WI38 (cell line): ENCODE results near the gene GPHA2.

Source experiments
- H3K4me3 ChIP-seq: 2 replicates; pipeline ENCODE4 v1.5.1; 2011; ENCODE audit warnings: low read depth, mild to moderate bottlenecking, control low read depth, low read length
- TF ChIP-seq, protein P1 (sequence below): IDR thresholded peaks from 2 replicates; pipeline ENCODE4 v1.5.1; 2012; ENCODE audit warnings: low read depth, mild to moderate bottlenecking, control low read depth, low read length

GPHA2 gene

DNA sequence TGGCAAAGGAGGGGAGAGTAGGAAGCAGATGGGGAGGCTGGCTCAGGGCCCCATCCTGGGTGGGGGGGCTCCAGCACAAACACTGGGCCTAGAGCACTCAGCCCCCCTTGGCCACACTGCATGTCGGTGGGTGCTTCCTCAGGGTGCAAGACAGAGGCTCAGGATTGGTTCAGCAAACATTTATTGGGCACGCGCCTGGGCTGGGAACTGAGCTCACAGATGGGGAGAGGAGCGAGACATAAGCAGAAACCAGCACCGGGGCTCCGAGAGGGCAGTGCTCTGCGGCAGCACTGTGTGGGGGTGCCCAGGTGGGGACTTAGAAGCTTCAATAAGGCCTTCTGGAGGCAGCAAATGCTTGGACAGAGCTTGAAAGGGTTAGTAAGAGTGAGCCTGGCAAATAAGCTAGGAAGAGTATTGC is 45.2 kb downstream of the GPHA2 start:
- H3K4me3 ChIP-seq, result no peak overlapping the region
- TF ChIP-seq, protein P1, sequence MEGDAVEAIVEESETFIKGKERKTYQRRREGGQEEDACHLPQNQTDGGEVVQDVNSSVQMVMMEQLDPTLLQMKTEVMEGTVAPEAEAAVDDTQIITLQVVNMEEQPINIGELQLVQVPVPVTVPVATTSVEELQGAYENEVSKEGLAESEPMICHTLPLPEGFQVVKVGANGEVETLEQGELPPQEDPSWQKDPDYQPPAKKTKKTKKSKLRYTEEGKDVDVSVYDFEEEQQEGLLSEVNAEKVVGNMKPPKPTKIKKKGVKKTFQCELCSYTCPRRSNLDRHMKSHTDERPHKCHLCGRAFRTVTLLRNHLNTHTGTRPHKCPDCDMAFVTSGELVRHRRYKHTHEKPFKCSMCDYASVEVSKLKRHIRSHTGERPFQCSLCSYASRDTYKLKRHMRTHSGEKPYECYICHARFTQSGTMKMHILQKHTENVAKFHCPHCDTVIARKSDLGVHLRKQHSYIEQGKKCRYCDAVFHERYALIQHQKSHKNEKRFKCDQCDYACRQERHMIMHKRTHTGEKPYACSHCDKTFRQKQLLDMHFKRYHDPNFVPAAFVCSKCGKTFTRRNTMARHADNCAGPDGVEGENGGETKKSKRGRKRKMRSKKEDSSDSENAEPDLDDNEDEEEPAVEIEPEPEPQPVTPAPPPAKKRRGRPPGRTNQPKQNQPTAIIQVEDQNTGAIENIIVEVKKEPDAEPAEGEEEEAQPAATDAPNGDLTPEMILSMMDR, result no peak

DNA sequence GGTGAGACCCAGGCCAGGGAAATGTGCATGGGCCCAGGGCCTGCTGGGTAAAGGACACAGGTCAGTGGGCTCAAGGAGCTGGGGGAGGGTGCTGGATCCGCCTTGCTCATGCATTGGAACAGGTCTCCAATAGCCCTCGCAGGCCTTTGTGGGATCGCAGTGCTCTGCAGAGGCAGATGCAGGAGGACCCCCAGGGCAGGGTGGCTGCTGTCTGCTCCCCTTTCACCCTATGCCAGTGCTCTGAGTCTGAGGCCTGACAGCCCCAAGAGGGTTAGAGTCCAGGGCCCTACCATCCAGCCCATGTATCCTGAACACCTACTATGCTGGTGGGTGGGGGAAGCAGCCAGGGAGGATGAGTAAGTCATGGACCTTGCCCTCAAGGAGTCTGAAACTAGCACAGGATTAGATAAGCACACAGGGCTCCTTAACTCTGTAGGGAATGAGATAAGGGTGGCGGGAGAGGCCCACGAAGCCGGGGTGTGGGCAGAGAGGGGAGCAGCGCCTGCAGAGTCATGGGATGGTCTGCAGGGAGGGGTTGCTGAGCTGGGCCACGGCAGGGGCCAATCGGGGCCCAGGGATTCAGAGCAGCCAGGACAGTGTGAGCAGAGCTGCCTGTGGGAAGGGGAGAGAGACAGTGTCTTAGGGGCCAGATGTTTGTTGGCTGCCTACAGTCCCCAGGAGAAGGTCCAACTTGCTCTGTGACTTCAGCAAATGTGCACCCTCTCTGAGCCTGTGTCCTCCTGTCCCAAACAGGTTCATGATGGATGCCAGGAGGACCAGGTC is 46.8 kb downstream of the GPHA2 start:
- TF ChIP-seq, protein P1, result no peak
- no peak overlapping the region for H3K4me3 ChIP-seq

DNA sequence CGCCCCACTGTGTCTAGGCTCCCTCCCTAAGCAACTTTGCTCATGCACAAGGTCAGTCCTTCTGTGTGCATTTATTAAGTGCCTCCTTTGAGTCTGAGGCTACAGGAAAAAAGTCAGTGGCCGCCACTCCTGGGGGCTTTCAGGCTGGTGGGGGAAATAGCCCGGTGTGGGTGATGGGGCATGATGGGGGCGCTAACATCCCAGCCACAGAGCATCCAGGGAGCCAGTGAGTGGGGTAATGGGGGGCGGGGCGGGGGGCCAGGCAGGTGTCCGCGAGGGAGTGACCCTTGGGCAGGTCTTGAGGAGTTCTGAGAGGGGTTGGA is 47.3 kb downstream of the GPHA2 start:
- TF ChIP-seq, protein P1, result no peak

DNA sequence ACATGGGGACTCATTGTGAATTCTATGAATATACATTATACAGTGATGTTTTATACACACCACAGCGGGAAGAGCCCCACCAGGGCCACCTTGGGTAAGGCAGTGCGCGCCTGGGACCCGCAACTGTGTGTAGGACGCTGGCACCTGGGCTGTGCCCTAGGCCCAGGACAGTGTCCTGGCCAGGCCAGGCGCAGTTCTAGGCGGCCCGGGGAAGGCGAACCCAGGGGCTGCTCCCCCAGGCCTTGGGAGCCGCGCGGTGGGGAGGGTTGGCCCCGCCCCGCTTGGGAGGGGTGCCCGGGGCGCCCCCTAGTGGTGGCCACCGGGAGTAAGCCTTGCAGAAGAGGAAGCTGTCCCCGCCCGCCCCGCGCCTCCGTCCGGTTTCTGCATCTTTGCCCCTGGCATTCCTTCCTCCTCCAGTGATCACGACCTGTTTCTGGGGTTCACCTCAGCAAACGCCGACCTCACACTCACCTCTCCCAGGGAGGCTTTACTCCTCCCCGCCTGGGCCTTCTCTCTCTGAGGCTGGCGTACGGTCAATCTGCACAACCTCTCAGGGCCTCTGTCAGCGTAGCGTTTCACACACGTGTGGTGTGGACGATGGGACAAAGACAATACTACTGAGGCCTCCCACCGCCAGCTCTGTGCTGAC is 47.8 kb downstream of the GPHA2 start:
- TF ChIP-seq, protein P1, result peak; percentile 92
- H3K4me3 ChIP-seq, result no peak overlapping the region

More for the DNA sequence above, 47.3 kb downstream of the GPHA2 start:
- no peak overlapping the region for H3K4me3 ChIP-seq

DNA sequence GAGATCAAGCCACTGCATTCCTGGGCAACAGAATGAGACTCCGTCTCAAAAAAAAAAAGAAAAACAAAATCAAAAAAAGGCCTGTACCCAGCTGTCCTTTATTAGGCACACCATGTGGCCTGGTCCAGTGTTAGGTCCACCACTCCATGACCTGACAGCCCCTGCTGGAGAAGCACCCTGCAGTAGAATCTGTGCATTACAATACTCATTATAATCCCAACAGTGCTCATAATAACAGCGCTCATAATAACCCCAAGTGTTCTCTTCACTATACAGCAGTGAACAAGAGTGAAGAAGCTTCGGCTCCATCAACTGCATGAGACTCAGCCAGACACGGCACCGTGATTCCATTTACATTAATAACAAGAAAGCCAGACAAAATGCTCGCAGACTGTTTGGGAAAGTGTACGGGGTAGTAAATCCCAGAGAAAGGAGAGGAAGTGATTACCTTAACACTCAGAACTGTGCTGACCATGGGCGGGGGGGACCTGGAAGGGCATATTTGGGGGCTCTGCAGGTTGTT is 48.4 kb downstream of the GPHA2 start:
- TF ChIP-seq, protein P1, result no peak
- H3K4me3 ChIP-seq, result no peak overlapping the region

DNA sequence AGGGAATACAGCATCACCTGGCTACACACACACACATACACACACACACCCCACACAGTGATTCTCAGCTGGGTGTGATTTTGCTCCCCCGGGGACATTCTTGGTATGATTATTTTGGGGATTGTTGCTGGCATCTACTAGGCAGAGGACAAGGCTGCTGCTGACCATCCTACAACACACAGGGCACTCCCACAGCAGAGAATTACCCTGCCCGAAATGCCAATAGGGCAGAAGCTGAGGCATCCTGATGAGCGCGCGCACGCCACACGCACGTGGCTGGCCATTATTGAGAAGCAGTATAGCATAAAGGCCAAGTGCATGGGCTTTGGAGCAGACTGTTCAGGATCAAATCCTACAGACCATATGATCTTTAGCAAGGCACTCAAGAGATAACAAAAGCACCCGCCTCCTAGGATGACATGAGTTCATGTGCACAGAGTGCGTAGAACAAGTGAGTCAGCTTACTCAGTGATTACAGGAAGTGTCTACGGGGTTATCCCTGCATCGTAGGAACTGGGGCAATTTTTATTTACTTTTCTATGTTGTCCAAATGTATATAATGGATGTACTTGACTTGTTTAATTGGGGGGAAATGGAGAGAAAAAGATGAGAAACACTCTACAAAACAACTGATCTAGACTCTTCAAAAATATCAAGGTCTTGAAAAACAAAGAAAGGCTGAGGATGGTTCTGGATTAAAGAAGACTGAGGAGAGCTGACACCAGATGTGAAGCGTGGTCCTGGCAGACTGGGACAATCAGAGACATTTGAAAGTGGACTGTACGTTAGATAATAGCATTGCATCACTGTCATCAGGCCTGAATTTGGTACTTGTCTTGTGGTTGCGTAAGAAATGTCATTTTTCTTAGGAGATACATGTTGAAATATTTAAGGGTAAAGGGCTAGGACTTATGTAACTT is 50.1 kb downstream of the GPHA2 start:
- H3K4me3 ChIP-seq, result no peak overlapping the region
- TF ChIP-seq, protein P1, result no peak
